ENCODE measurements around the gene NCF4.

Gene NCF4

DNA sequence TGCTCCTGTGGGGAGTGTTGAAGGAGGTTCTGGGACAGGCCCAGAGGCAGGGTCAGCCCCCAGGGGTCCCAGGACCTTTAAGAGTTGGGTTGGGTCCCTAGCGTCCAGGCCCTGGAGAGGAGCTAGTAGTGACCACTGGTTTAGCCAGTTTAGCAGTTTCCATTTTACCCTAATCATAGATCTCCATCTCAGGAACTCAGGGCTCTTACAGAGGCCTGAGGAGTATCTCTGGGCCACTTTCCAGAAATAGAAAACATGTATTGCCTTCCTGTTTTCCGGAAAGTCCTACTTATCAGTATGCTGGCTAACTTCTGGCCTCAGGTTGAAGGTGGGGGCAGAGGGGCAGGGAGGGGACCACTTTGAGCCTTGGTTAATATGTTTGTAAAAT is 13.5 kb downstream of the NCF4 start:
- TF ChIP-seq, protein P1, sequence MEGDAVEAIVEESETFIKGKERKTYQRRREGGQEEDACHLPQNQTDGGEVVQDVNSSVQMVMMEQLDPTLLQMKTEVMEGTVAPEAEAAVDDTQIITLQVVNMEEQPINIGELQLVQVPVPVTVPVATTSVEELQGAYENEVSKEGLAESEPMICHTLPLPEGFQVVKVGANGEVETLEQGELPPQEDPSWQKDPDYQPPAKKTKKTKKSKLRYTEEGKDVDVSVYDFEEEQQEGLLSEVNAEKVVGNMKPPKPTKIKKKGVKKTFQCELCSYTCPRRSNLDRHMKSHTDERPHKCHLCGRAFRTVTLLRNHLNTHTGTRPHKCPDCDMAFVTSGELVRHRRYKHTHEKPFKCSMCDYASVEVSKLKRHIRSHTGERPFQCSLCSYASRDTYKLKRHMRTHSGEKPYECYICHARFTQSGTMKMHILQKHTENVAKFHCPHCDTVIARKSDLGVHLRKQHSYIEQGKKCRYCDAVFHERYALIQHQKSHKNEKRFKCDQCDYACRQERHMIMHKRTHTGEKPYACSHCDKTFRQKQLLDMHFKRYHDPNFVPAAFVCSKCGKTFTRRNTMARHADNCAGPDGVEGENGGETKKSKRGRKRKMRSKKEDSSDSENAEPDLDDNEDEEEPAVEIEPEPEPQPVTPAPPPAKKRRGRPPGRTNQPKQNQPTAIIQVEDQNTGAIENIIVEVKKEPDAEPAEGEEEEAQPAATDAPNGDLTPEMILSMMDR (conservative IDR thresholded peaks at IDR 0.05) = no peak
- TF ChIP-seq ZFX (IDR thresholded peaks at IDR 0.05) = no peak
- H3K27ac ChIP-seq = no peak overlapping the region

DNA sequence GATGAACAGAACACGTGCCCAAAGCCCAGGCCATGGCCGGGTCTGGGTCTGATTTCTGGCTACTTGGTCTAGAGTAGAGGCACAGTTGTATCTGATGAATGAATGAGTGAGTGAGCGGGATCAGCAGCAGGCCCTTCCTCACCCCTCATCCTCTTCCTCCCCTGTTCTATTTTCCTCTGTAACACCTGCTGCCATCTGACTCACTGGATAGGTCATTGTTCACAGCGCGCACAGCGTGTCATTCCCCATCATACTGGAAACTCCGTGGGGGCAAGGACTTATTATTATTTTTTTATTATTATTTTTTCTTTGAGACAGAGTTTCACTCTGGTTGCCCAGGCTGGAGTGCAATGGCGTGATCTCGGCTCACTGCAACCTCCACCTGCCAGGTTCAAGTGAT is 13.9 kb downstream of the NCF4 start:
- no peak overlapping the region for H3K27ac ChIP-seq
- TF ChIP-seq, protein P1 (conservative IDR thresholded peaks at IDR 0.05) = no peak
- no peak for TF ChIP-seq ZFX (IDR thresholded peaks at IDR 0.05)

DNA sequence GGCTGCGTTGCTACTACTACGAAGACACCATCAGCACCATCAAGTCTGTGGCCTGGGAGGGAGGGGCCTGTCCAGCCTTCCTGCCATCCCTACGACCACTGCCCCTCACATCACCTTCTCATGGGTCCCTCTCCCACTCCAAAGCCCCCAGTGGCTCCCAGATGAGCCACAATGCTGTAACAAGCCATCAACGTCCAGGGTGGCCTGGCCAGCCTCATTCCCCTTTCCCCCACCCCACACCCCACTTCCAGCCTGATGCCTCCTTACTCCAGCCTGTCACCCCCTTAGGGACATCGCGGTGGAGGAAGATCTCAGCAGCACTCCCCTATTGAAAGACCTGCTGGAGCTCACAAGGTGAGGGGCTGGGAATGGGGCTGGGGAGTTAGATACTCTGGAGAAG is 14.9 kb downstream of the NCF4 start:
- H3K27ac ChIP-seq = no peak overlapping the region
- TF ChIP-seq, protein P1 (conservative IDR thresholded peaks at IDR 0.05) = no peak
- TF ChIP-seq ZFX (IDR thresholded peaks at IDR 0.05) = no peak

DNA sequence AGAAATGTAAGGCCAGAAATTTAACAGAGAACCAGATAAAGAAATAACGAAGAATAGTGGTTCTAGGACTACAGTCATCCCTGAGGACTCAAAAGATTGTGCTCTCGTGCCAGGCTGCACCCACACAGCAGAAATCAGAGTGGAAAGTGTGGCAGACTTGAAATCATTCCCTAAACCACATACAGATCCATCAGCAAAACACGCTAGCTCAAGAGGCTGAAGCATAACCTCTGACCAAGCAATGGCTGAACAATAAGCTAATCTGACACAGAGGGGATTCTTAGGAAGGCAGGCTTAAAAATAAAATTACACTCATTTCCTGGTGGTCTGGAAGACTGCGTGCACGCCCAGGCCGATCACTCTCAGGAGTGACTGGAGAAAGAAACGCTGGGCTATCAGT is 19.0 kb downstream of the NCF4 start:
- TF ChIP-seq, protein P1 (conservative IDR thresholded peaks at IDR 0.05) = no peak
- TF ChIP-seq ZFX (IDR thresholded peaks at IDR 0.05) = no peak
- no peak overlapping the region for H3K27ac ChIP-seq

DNA sequence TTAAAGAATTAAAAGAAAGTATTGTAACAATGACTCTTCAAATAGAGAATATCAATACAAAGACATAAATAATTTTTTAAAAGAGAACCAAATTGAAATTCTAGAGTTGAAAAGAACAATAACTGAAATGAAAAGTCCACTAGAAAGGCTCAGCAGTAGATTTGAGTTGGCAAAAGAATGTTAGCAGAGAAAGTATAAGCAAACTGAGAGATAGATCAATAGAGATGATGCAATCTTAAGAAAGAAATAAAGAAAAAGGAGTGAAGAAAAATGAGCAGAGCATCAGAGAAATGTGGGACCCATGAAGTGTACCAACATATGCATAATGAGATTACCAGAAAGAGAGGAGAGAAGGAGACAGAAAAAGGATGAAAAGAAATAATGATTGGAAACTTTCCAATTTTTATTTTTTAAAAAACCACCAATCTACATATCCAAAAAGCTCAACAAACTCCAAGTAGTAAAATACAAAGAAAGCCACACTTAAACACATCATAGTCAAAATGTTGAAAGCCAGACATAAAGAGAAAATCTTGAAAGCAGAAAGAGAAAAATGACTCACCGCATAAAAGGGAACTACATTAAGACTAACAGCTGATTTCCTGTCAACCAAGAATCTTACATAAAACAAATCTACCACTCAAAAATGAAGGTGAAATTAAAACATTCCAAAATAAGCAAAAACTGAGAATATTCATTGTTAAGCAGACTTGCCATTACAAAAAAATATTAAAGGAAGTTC is 20.9 kb downstream of the NCF4 start:
- TF ChIP-seq ZFX (IDR thresholded peaks at IDR 0.05) = no peak
- TF ChIP-seq, protein P1 (conservative IDR thresholded peaks at IDR 0.05) = no peak

DNA sequence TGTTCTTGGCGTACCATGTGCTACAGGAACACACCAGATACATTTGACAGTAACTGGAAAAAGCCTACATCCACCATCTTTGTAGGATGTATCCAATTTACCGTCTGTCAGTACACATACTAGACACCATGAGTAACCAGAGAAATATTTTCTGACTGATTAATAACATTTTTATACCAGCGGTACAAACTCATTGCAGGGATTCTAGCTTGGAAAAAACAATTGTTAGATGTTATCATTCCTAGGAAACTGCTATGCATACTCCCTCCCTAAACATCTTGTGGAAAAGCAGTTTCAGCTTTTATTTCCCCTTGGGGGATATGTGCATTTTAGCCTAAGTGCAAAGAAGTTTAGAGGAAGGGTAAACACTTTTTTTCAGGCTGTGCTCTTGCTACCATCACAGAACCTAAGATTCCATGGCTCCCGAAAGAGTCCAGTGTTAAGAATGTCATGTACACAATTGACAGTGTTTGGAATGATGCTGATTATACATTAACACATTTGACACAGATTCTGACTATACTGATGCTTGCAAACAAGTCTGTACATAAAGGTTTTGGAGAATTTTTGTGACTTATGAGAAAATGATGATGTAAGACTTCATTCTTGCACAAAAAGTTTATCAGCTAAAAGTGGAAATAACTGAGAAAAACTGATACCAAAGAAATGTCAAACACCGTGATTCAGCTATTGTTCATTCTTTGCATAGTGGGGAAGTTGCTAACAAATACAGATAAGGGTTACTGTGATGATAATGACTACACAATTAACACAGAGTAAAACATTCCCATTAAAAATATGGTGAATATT is 23.7 kb downstream of the NCF4 start:
- TF ChIP-seq, protein P1 (conservative IDR thresholded peaks at IDR 0.05) = no peak
- TF ChIP-seq ZFX (IDR thresholded peaks at IDR 0.05) = no peak
- H3K27ac ChIP-seq = no peak overlapping the region

More for the DNA sequence above, 20.9 kb downstream of the NCF4 start:
- H3K27ac ChIP-seq = no peak overlapping the region

DNA sequence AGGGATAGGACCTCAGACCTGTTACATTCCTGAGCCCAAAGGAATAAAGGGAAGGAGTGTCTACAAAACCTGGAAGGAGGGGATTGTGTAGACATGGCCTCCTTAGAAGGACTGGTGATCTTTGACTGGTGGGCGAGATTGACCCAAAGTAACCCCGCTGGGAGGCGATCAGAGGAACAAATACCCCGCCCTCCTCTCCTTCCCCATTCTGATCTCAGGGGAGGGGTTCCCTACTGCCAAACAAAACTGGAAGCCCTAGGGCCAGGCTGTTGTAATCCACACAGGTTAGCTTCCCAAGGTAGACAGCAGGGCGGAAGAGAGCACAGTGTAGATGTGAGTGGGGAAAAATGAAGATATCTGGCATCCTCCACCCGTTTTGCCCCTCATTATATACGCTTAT is 24.7 kb downstream of the NCF4 start:
- no peak for TF ChIP-seq ZFX (IDR thresholded peaks at IDR 0.05)
- TF ChIP-seq, protein P1 (conservative IDR thresholded peaks at IDR 0.05) = no peak
- no peak overlapping the region for H3K27ac ChIP-seq

All from C4-2B (cell line).